ENCODE measurements around the gene XPO6. TPM values are rescaled to one million over a fixed set of nuclear protein-coding genes. Genes with fewer than 3 reads are reported as not detected.

XPO6 gene
- total RNA-seq: 82.9 and 87.5 TPM in 2 replicates
- long read RNA-seq, partial matches to known transcripts: 38 of 47 reads
- long read RNA-seq, other reads (novel, unspliced or antisense): 9 of 47 reads

- Mint-ChIP-seq H3K36me3 (ENCODE audit: insufficient read depth) (peaks cover 2% of the 10 kb centered on the region), H3K27me3 (no peaks in the 10 kb centered on the region), H3K4me1 (ENCODE audit: low read depth) (peaks cover 10% of the 10 kb centered on the region), H3K4me3 (ENCODE audit: low read depth) (peak within 1 kb of the TSS; percentile 90), H3K27ac (peak within 1 kb of the TSS; percentile 93), H3K9me3 (ENCODE audit: low read depth) (peaks cover 3% of the 10 kb centered on the region)
- peak; percentile 99 for DNase-seq (ENCODE audit: low spot score, unreplicated experiment)
- TF ChIP-seq CTCF (IDR thresholded peaks at IDR 0.05; ENCODE audit: unreplicated experiment): no peak
Observed at GRCh38 chr16:28211758-28212531, at the start of gene XPO6. Gene XPO6 (minus strand): TSS chr16:28211965. CDS start chr16:28211368, 597 bp downstream.

GRCh38 chr16:28260193-28260592 lies 48.4 kb upstream of the XPO6 start:
- no peak for TF ChIP-seq CTCF (IDR thresholded peaks at IDR 0.05; ENCODE audit: unreplicated experiment)
- H3K27me3 Mint-ChIP-seq: peaks cover 24% of the 10 kb centered on the region
- H3K36me3 Mint-ChIP-seq (ENCODE audit: insufficient read depth): no peaks in the 10 kb centered on the region
- H3K4me1 Mint-ChIP-seq (ENCODE audit: low read depth): no peaks in the 10 kb centered on the region
- DNase-seq (ENCODE audit: low spot score, unreplicated experiment): no peak
- no peak overlapping the region for H3K4me3 Mint-ChIP-seq (ENCODE audit: low read depth)
- H3K9me3 Mint-ChIP-seq (ENCODE audit: low read depth): no peaks in the 10 kb centered on the region
- no peak overlapping the region for H3K27ac Mint-ChIP-seq

GRCh38 chr16:28259781-28260150 lies 48.0 kb upstream of the XPO6 start:
- H3K27ac Mint-ChIP-seq: no peak overlapping the region
- H3K4me1 Mint-ChIP-seq (ENCODE audit: low read depth): no peaks in the 10 kb centered on the region
- H3K4me3 Mint-ChIP-seq (ENCODE audit: low read depth): no peak overlapping the region
- no peaks in the 10 kb centered on the region for H3K9me3 Mint-ChIP-seq (ENCODE audit: low read depth)
- no peak for TF ChIP-seq CTCF (IDR thresholded peaks at IDR 0.05; ENCODE audit: unreplicated experiment)
- peaks cover 23% of the 10 kb centered on the region for H3K27me3 Mint-ChIP-seq
- H3K36me3 Mint-ChIP-seq (ENCODE audit: insufficient read depth): no peaks in the 10 kb centered on the region
- DNase-seq (ENCODE audit: low spot score, unreplicated experiment): no peak

- DNase-seq (ENCODE audit: low spot score, unreplicated experiment): no peak
- Mint-ChIP-seq H3K27ac (no peak overlapping the region), H3K4me3 (ENCODE audit: low read depth) (no peak overlapping the region), H3K27me3 (peaks cover 19% of the 10 kb centered on the region), H3K9me3 (ENCODE audit: low read depth) (no peaks in the 10 kb centered on the region), H3K4me1 (ENCODE audit: low read depth) (no peaks in the 10 kb centered on the region), H3K36me3 (ENCODE audit: insufficient read depth) (no peaks in the 10 kb centered on the region)
- TF ChIP-seq CTCF (IDR thresholded peaks at IDR 0.05; ENCODE audit: unreplicated experiment): no peak
Observed at GRCh38 chr16:28259091-28259780, 47.5 kb upstream of the XPO6 start.

GRCh38 chr16:28258567-28258966 lies 46.8 kb upstream of the XPO6 start:
- Mint-ChIP-seq H3K36me3 (ENCODE audit: insufficient read depth) (no peaks in the 10 kb centered on the region), H3K27ac (no peak overlapping the region), H3K27me3 (peaks cover 19% of the 10 kb centered on the region), H3K4me1 (ENCODE audit: low read depth) (no peaks in the 10 kb centered on the region), H3K4me3 (ENCODE audit: low read depth) (no peak overlapping the region), H3K9me3 (ENCODE audit: low read depth) (no peaks in the 10 kb centered on the region)
- no peak for DNase-seq (ENCODE audit: low spot score, unreplicated experiment)
- TF ChIP-seq CTCF (IDR thresholded peaks at IDR 0.05; ENCODE audit: unreplicated experiment): no peak
